H1 (cell line): ENCODE results near the gene RPUSD4. TPM values are rescaled to one million over a fixed set of nuclear protein-coding genes. Genes with fewer than 3 reads are reported as not detected.

ENCODE experiments used
- CTCF ChIA-PET: fragments of 300-600 bp; sonication (Branson Sonifier 250); formaldehyde crosslinking; loops from one replicate; lab custom pipeline; 2021; ENCODE audit not compliant: partially characterized antibody; lab: Charles Lee
- POLR2A ChIA-PET: fragments of 300-600 bp; sonication (Branson Sonifier 250); formaldehyde crosslinking; loops from one replicate; lab custom pipeline; 2021; ENCODE audit warnings: inconsistent platforms; ENCODE audit not compliant: partially characterized antibody; lab: Charles Lee
- DNase-seq, 2 experiments: peaks; one replicate each; pipeline versions ENCODE4 v3.0.0 to v3.0.0-alpha.2; 2010 to 2022; ENCODE audit warnings: low spot score in 2 of 2, low read depth in 1 of 2, mixed read lengths in 1 of 2
- FAIRE-seq: peaks from 2 replicates; lab custom pipeline; 2011; peaks lifted over from hg19 to GRCh38; lab: Jason Lieb, UNC
- H2AFZ ChIP-seq: 2 replicates; pipeline ENCODE4 v1.8.1; 2012; ENCODE audit warnings: low read length, inconsistent platforms
- H2AK5ac ChIP-seq: 2 replicates; pipeline ENCODE4 v1.6.1; 2013; ENCODE audit warnings: low read depth, low read length
- H2BK120ac ChIP-seq: replicated peaks from 2 replicates; pipeline ENCODE3; 2013; ENCODE audit warnings: low read depth, low read length, inconsistent platforms
- H2BK12ac ChIP-seq: 2 replicates; pipeline ENCODE4 v1.6.1; 2013; ENCODE audit warnings: low read depth, low read length
- H2BK15ac ChIP-seq: 2 replicates; pipeline ENCODE4 v1.6.1; 2013; ENCODE audit warnings: low read length
- H2BK20ac ChIP-seq: 2 replicates; pipeline ENCODE4 v1.6.1; 2013; ENCODE audit warnings: low read length
- H2BK5ac ChIP-seq: 2 replicates; pipeline ENCODE4 v1.6.1; 2013; ENCODE audit warnings: low read depth, low read length
- H3K14ac ChIP-seq: 2 replicates; pipeline ENCODE4 v1.6.1; 2013; ENCODE audit warnings: inconsistent platforms; ENCODE audit not compliant: insufficient read length
- H3K18ac ChIP-seq: 2 replicates; pipeline ENCODE4 v1.6.1; 2013; ENCODE audit warnings: low read length; ENCODE audit errors: extremely low read depth
- H3K23ac ChIP-seq: 2 replicates; pipeline ENCODE4 v1.6.1; 2013; ENCODE audit warnings: inconsistent platforms; ENCODE audit not compliant: insufficient read length
- H3K23me2 ChIP-seq: 2 replicates; pipeline ENCODE4 v1.6.1; 2013; ENCODE audit warnings: low read depth, low read length
- H3K27ac ChIP-seq: 2 replicates; pipeline ENCODE4 v1.6.1; 2011; ENCODE audit warnings: low read depth, low read length, inconsistent platforms
- H3K27me3 ChIP-seq, 4 experiments: replicated peaks in 1 of 4; 1 replicate in 1 of 4; 2 replicates in 3 of 4; pipeline versions ENCODE4 v1.6.1 to v1.8.1; 2011 to 2013; ENCODE audit warnings: low read length in 3 of 4, mild to moderate bottlenecking in 3 of 4, inconsistent platforms in 2 of 4, mixed read lengths in 2 of 4, moderate library complexity in 1 of 4; ENCODE audit not compliant: control insufficient read depth in 3 of 4, insufficient read depth in 3 of 4; ENCODE audit errors: extremely low read depth in 1 of 4
- H3K36me3 ChIP-seq, 4 experiments: 2 replicates each; pipeline versions ENCODE4 v1.6.1 to v1.8.1; 2011 to 2013; ENCODE audit warnings: mild to moderate bottlenecking in 4 of 4, low read length in 3 of 4, moderate library complexity in 2 of 4, control low read depth in 1 of 4, inconsistent platforms in 1 of 4; ENCODE audit not compliant: insufficient read depth in 4 of 4, control insufficient read depth in 2 of 4
- H3K4ac ChIP-seq: replicated peaks from 2 replicates; pipeline ENCODE3; 2013; ENCODE audit warnings: low read length, low read depth, mixed read lengths, inconsistent platforms; ENCODE audit not compliant: insufficient read length
- H3K4me1 ChIP-seq, 4 experiments: replicated peaks in 1 of 4; 1 replicate in 1 of 4; 2 replicates in 3 of 4; pipeline versions ENCODE4 v1.6.1 to v1.8.1; 2011 to 2013; ENCODE audit warnings: low read length in 3 of 4, inconsistent platforms in 2 of 4, mixed read lengths in 1 of 4; ENCODE audit not compliant: insufficient read depth in 4 of 4, control insufficient read depth in 3 of 4
- H3K4me2 ChIP-seq, 2 experiments: 2 replicates each; pipeline versions ENCODE4 v1.6.1 to v1.8.1; 2011 to 2013; ENCODE audit warnings: low read depth in 2 of 2, low read length in 2 of 2, control low read depth in 1 of 2, inconsistent platforms in 1 of 2, mild to moderate bottlenecking in 1 of 2; ENCODE audit not compliant: insufficient read depth in 1 of 2
- H3K4me3 ChIP-seq, 4 experiments: fragments of 200-600, 300-600 bp in 1 of 4; sonication (generic), shearing (Covaris generic), sonication (Bioruptor Twin) in 1 of 4; 2 replicates each; pipeline versions ENCODE4 v1.5.1 to v1.8.1; 2011 to 2016; ENCODE audit warnings: low read length in 4 of 4, low read depth in 3 of 4, control low read depth in 2 of 4, inconsistent platforms in 2 of 4, mild to moderate bottlenecking in 2 of 4, mixed read lengths in 1 of 4, moderate library complexity in 1 of 4; ENCODE audit not compliant: insufficient read depth in 2 of 4; ENCODE audit errors: extremely low read depth in 1 of 4
- H3K56ac ChIP-seq: replicated peaks from 2 replicates; pipeline ENCODE3; 2013; ENCODE audit warnings: low read depth, mild to moderate bottlenecking, mixed read lengths, low read length, inconsistent platforms; ENCODE audit not compliant: insufficient read length
- H3K79me1 ChIP-seq: 2 replicates; pipeline ENCODE4 v1.6.1; 2013; ENCODE audit warnings: low read depth, low read length, control low read depth
- H3K79me2 ChIP-seq, 2 experiments: 2 replicates each; pipeline versions ENCODE4 v1.6.1 to v1.8.1; 2012 to 2013; ENCODE audit warnings: low read length in 2 of 2, mild to moderate bottlenecking in 2 of 2, inconsistent platforms in 1 of 2; ENCODE audit not compliant: insufficient read depth in 2 of 2, control insufficient read depth in 1 of 2
- H3K9ac ChIP-seq, 4 experiments: replicated peaks in 1 of 4; 1 replicate in 1 of 4; 2 replicates in 3 of 4; pipeline versions ENCODE4 v1.6.1 to v1.8.1; 2011 to 2013; ENCODE audit warnings: low read depth in 3 of 4, low read length in 3 of 4, control low read depth in 2 of 4, mild to moderate bottlenecking in 2 of 4, moderate library complexity in 2 of 4, inconsistent platforms in 1 of 4; ENCODE audit errors: extremely low read depth in 1 of 4
- H3K9me3 ChIP-seq, 2 experiments: 2 replicates each; pipeline versions ENCODE4 v1.6.1 to v1.8.1; 2012 to 2013; ENCODE audit warnings: mild to moderate bottlenecking in 2 of 2, moderate library complexity in 2 of 2, control low read depth in 1 of 2, inconsistent platforms in 1 of 2, low read depth in 1 of 2, low read length in 1 of 2, mixed read lengths in 1 of 2; ENCODE audit not compliant: insufficient read depth in 2 of 2
- H4K20me1 ChIP-seq, 2 experiments: replicated peaks in 1 of 2; 2 replicates each; pipeline versions ENCODE3 to v1.8.1; 2011 to 2013; ENCODE audit warnings: inconsistent platforms in 2 of 2, low read length in 2 of 2, mild to moderate bottlenecking in 1 of 2; ENCODE audit not compliant: insufficient read depth in 2 of 2, control insufficient read depth in 1 of 2
- H4K5ac ChIP-seq: 2 replicates; pipeline ENCODE4 v1.6.1; 2013; ENCODE audit warnings: low read length, low read depth, mixed read lengths, inconsistent platforms; ENCODE audit not compliant: insufficient read length
- H4K8ac ChIP-seq: 2 replicates; pipeline ENCODE4 v1.8.0; 2013; ENCODE audit warnings: mild to moderate bottlenecking, moderate library complexity, low read length, inconsistent platforms; ENCODE audit not compliant: insufficient read depth; ENCODE audit errors: extremely low read depth
- H4K91ac ChIP-seq: replicated peaks from 2 replicates; pipeline ENCODE3; 2013; ENCODE audit warnings: low read length, mixed read lengths, inconsistent platforms; ENCODE audit not compliant: insufficient read length
- WGBS, 2 experiments: shearing (Covaris generic) in 1 of 2; methylation state at CpG; one replicate each; pipeline versions ENCODE4 v1.1.6 to v1.1.7; 2013 to 2015; ENCODE audit warnings: low lambda C conversion rate in 2 of 2, mixed read lengths in 2 of 2, inconsistent platforms in 1 of 2, low coverage in 1 of 2, missing lambda C conversion rate in 1 of 2; ENCODE audit not compliant: insufficient replicate concordance in 2 of 2, insufficient coverage in 1 of 2, insufficient read length in 1 of 2; ENCODE audit errors: extremely low coverage in 1 of 2, missing lambda C conversion rate in 1 of 2; 5-methylcytosine and 5-hydroxymethylcytosine counted together
- polyA plus RNA-seq, 7 experiments: library from polyadenylated mRNA; depleted of rRNA in 3 of 7; stranded (reverse) in 5 of 7; unstranded in 2 of 7; fragments of >200 nt in 5 of 7; fragments of 200-250 nt in 2 of 7; gene quantifications; 1 replicate in 5 of 7; 2 replicates in 1 of 7; 4 replicates in 1 of 7; pipeline versions ENCODE4 v1.2.1 to v1.2.3, GENCODE V29; 2011 to 2013; ENCODE audit warnings: missing spikeins in 2 of 7, mixed read lengths in 2 of 7
- total RNA-seq: library from RNA; stranded (reverse); fragmentation: NEBNext Ultra II Directional; extraction: Animal tissue kit (Norgen Biotek cat#: 25700); gene quantifications from 2 replicates; pipeline ENCODE4 v1.2.1, GENCODE V29; 2021

Gene RPUSD4
- total and polyA plus RNA-seq, 2 of the 8 experiments (the other 6 are each of a cell fraction or from before 2014, with no cell fraction given): 36.1 to 50.7 TPM

GRCh38 chr11:126167488-126167887, 44.0 kb downstream of the RPUSD4 start:
- no peaks in the 10 kb centered on the region for H3K23me2 ChIP-seq

More at GRCh38 chr11:126167488-126167887, 44.0 kb downstream of the RPUSD4 start:
- Histone ChIP-seq H3K4ac (no peak overlapping the region), H2BK20ac (no peak overlapping the region), H2BK5ac (no peak overlapping the region), H3K79me1 (no peaks in the 10 kb centered on the region), H2BK15ac (no peak overlapping the region), H4K91ac (no peak overlapping the region), H4K8ac (no peak overlapping the region), H3K14ac (no peak overlapping the region), H3K36me3 (no peaks in the 10 kb centered on the region), H3K23ac (no peak overlapping the region), H3K27me3 (no peaks in the 10 kb centered on the region; a peak in 1 of 7 replicates), H3K18ac (no peak overlapping the region), H4K5ac (no peak overlapping the region), H2AFZ (no peak overlapping the region), H3K9me3 (no peaks in the 10 kb centered on the region), H3K27ac (no peak overlapping the region), H3K79me2 (no peaks in the 10 kb centered on the region), H3K4me1 (peaks cover 5 to 12% (median 5%) of the 10 kb centered on the region in 4 experiments; a peak in 5 of 7 replicates), H3K4me2 (no peak overlapping the region), H3K56ac (no peak overlapping the region), H2AK5ac (no peak overlapping the region), H4K20me1 (no peaks in the 10 kb centered on the region), H3K9ac (no peak overlapping the region), H2BK12ac (no peak overlapping the region), H2BK120ac (no peak overlapping the region), H3K4me3 (no peak overlapping the region)
- DNase-seq (no peak), FAIRE-seq (no peak)
- WGBS, 2 experiments: 76% methylated on average over 2 of the region's 2 CpGs; no CpG with 5 or more reads in 1 of the 2 experiments
- POLR2A ChIA-PET: no interaction called here
- CTCF ChIA-PET: no interaction called here
